ENCODE results near the gene SPDYE2.
"Not testable (repeated sequence)": the region's sequence is repeated elsewhere in the genome, so short reads cannot be mapped to it uniquely, and the experiment has no call there.

Gene SPDYE2

DNA sequence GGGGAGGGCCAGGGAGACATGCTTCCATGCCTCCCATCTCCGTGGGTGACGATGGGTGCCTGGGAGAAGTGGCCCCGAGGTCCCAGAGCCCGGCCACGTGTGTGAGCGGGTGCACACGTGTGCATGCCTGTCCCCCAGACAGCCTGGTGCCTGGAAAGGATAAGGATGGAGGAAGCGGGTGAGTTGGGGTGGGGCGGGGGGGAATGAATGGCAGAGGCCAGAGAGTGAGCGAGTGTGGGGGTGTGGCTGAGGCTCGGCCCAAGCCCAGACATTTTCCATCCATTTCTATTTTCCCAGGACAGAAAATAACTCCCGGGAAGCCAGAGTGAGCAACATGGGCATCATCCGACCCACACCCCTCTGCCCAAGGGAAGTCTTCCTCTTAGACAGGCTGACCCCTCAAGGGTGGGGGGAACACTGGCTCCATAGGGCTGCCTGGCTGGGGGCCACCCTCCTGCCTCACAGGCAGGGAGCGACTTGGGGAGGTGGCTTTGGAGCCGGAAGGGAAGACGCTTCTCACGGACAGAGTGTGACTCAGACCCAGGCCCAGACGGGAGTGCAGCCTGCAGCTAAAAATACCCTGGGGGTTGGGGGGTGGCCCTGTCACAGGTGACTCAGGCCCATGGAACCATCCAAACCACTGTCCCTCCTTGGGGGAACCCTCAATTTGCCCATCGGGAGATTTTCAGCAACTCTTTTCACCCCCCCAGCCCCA lies 53.6 kb downstream of the SPDYE2 start:
- DNase-seq (ENCODE audit: low read depth): not testable (repeated sequence)

DNA sequence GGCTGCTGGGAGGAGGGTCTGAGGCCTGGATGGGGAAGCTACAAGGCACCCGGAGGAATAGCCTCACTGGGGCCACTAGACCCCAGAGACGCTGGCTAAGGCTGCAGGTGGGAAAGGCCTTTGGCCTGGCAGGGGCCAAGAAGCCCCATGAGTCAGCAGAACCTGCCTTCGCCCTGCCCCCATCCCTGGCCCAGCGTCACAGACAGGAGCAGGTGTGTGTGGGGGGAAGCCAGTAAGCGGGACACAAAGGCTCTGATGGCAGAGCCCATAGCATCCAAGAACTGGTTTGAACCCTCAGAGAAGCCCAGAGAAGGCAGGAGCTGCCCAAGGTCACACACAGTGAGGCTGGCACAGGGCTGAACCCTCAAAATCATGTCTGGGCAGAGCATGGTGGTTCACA lies 55.8 kb downstream of the SPDYE2 start:
- not testable (repeated sequence) for DNase-seq (ENCODE audit: low read depth)

DNA sequence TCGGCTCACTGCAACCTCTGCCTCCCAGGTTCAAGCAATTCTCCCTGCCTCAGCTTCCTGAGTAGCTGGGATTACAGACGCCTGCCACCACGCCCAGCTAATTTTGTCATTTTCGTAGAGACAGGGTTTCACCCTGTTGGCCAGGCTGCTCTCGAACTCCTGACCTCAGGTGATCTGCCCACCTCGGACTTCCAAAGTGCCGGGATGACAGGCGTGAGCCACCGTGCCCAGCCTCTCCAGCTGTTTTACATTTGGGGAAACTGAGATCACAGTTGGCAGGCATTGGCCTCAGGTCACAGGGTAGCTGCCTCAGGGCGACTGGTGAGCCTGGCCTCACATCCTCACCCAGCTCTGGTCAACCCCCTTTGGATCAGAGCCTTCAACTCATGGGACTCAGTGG lies 58.7 kb downstream of the SPDYE2 start:
- not testable (repeated sequence) for DNase-seq (ENCODE audit: low read depth)

DNA sequence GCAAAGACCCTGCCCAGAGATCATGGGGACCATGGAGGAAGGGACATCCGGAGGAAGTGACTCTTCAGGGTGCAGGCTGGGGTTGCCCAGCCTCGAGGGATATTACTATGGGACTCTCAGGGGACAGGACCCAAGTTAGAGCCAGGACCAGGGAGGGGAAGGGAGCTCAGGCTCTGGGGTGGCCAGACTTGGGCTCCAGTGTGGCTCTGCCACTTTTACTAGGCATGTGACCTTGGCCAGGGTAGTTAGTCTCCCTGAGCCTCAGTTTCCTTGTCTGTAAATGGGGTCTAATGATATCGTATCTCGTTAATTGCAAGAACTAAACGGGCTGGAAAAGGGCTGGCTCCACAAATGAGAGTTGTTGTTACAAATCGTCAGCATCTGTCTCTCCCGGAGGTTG lies 59.4 kb downstream of the SPDYE2 start:
- not testable (repeated sequence) for DNase-seq (ENCODE audit: low read depth)

DNA sequence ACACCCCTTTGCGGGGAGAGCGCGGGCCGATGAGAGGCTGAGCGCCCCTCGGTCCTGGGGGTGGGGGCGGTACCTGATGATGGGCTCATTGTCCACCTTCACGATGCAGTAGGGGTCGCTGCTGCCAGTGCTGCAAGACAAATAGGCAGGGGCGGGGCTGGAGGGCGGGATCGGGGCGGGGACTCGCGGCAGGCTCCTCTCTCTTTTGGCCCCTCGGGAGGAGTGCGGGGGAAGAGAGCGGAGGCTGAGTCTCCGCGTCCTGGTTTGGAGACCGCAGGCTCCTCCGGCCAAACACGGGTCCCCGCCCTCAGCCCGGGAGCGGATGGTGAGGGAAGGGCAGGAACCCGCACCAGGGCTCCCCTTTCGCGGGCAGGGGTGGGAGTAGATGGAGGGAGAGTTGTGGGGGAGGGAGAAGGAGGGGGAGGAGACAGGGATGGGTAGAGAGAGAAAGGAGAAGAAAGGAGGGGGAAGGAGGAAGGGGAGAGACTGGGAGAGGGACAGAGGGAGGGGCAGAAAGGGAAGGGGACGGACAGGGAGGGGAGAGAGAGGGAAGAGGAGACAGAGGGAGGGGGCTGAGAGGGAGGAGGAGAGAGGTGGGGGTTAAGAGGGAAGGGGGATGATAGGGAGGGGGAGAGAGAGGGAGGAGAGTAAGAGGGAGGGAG lies 60.1 kb downstream of the SPDYE2 start:
- not testable (repeated sequence) for DNase-seq (ENCODE audit: low read depth)

DNA sequence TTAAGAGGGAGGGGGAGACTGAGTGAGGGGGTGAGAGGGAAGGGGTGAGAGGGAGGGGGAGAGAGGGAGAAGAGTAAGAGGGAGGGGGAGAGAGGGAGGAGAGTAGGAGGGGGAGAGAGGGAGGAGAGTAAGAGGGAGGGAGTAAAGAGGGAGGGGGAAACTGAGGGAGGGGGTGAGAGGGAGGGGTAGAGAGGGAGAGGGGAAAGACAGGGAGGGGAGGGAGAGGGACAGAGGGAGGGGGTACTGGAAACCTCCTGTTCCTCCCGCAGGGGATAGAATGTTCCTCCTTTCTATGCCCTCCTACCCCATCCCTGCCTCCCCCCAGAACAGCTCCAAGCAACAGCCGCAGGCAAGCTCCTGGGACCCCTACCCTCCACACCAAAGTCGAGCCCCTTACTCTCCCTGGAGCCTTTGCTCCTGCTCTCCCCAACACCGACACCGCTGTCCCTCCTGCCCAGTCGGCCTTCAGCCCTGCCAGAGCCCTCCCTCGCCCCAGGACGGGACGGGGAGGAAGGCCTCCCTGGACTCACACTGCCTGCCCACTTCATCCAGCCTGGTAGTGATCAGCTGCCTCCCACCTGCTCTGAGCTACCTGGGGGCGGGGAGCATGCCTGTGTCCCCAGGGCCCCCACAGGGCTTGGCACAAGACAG lies 60.8 kb downstream of the SPDYE2 start:
- DNase-seq (ENCODE audit: low read depth): not testable (repeated sequence)
